Choroid plexus epithelial cell (primary cell): ENCODE data around the gene PARN.

ENCODE experiments used
- DNase-seq: peaks from one replicate; pipeline ENCODE4 v3.0.0-alpha.2; 2010; ENCODE audit warnings: low read depth
- H3K4me3 ChIP-seq: 2 replicates; pipeline ENCODE4 v1.5.1; 2011; ENCODE audit warnings: low read depth, mild to moderate bottlenecking, control low read depth, low read length, moderate library complexity
- CTCF ChIP-seq: conservative IDR thresholded peaks from 2 replicates; pipeline ENCODE4 v1.5.1; 2011; ENCODE audit warnings: low read depth, mild to moderate bottlenecking, control low read depth, inconsistent platforms, low read length, moderate library complexity

Gene PARN

GRCh38 chr16:14629919-14630619 is at the start of gene PARN:
TSS of gene PARN (minus strand) at chr16:14630260. CDS start at chr16:14630125, 135 bp downstream.
- H3K4me3 ChIP-seq: peak within 1 kb of the TSS; percentile 96
- no peak for TF ChIP-seq CTCF
- peak; percentile 98 for DNase-seq

- H3K4me3 ChIP-seq: no peak overlapping the region
- DNase-seq: no peak
- TF ChIP-seq CTCF: no peak
Measured at GRCh38 chr16:14678748-14679497, 48.9 kb upstream of the PARN start.

- DNase-seq: no peak
- TF ChIP-seq CTCF: no peak
- no peak overlapping the region for H3K4me3 ChIP-seq
Measured at GRCh38 chr16:14677627-14678026, 47.6 kb upstream of the PARN start.

- H3K4me3 ChIP-seq: no peak overlapping the region
- no peak for TF ChIP-seq CTCF
- DNase-seq: no peak
Measured at GRCh38 chr16:14676633-14677032, 46.6 kb upstream of the PARN start.

- no peak overlapping the region for H3K4me3 ChIP-seq
- no peak for DNase-seq
- TF ChIP-seq CTCF: no peak
Measured at GRCh38 chr16:14672403-14672971, 42.4 kb upstream of the PARN start.

- TF ChIP-seq CTCF: peak; percentile 4
- no peak overlapping the region for H3K4me3 ChIP-seq
- DNase-seq: no peak
Measured at GRCh38 chr16:14669776-14670175, 39.7 kb upstream of the PARN start.
